ENCODE results near the gene TMPRSS13.
"Not testable (repeated sequence)": the region's sequence is repeated elsewhere in the genome, so short reads cannot be mapped to it uniquely, and the experiment has no call there.

Gene TMPRSS13

GRCh38 chr11:117929916-117930570 lies 841 bp upstream of the TMPRSS13 start:
- no peak for DNase-seq

GRCh38 chr11:117928446-117929141 lies 608 bp downstream of the TMPRSS13 start:
- no peak for DNase-seq

- no peak for DNase-seq
Measured at GRCh38 chr11:117927926-117928325, 1.3 kb downstream of the TMPRSS13 start.

- not testable (repeated sequence) for DNase-seq
Measured at GRCh38 chr11:117926166-117926565, 3.0 kb downstream of the TMPRSS13 start.

DNA sequence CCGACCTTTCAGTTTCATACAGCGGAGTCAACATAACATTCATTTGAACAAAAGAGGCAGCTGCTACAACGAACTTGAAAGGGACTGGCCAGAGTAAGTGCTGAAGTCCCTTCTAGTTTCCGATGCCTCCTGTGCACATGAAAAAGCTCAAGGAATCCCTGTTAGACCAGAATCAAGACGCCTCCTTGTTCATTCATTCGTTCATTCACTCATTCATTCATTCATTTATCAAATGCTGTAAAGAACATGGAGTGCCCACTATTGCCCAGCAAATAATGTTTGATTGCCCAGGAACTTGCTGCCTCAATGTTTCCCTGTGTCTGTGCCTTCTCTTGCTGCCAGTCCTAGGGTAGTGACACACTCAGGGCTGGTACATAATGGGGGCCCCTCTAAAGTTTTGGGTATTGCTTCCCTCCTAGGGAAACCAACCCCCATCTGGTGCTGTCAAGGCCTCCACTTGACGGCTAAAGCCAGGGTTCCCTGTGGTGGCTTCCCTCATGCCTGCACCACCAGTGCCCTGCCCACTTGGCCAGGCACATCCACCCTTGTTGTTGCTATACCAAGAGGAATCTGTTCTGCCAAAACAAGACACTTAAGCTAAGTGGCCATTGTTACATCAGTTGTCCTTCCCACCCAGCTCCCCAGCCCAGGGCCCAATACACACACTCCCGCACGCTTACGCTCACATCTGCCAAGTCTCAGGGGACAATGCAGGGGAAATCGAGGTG lies 3.8 kb downstream of the TMPRSS13 start:
- DNase-seq = no peak

DNA sequence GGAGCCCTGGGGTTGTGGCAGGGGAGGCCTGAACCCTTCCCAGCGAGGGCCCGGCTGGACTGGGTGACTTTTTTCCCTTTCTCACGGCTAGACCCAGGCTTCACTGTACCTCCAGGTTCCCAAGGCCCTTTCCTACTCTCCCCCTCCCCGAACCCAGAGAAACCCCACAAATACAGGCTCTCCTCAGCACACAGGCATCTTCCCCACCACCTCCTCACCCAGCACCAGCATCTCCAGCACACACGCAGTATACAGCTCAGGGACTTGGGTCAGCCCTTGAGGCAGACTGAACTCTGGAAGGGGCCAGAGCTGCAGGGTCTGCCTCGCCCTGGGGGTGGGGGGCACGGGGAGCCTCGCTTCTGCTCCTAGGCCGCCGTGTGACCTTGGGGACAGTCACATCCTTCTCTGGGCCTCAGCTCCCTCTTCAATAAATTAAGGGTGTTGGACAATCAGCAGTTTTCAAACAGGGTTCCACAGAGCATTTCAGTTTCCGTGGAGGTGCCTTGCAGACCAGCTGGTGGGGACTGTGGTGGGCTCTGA lies 4.5 kb downstream of the TMPRSS13 start:
- DNase-seq = no peak

DNA sequence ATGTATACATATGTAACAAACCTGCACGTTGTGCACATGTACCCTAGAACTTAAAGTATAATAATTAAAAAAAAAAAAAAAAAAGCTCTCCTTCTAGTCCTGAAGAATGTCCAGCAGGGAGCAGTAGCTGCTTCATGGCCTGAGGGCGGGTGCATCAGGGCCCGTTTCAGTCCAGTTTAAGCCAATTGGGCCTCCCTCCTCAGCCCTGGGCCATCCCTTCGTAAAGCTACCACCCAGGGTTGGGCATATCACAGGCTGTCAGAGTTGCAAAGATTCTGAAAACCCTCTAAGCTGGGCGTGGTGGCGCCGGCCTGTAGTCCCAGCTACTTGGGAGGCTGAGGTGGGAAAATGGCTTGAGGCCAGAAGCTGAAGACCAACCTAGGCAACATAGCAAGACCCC lies 5.4 kb downstream of the TMPRSS13 start:
- no peak for DNase-seq

DNA sequence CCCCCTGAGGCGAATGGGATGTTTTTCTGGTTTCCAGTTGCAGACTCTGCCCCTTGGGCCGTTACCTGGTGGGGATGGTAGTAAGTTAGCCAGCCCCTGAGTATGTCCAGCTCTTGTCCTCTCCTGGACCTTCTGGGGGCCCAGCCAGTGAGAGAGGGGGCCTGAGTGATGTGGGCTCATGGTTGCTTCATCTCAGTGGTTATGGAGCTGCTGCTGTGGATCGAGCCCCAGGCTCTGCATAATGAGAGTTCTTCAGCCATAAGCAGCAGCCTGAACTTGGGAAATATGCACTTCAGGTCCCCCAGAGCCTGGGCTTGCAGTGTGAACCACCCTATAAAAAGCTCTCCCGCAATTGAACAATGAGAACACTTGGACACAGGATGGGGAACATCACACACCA lies 5.9 kb downstream of the TMPRSS13 start:
- no peak for DNase-seq

DNA sequence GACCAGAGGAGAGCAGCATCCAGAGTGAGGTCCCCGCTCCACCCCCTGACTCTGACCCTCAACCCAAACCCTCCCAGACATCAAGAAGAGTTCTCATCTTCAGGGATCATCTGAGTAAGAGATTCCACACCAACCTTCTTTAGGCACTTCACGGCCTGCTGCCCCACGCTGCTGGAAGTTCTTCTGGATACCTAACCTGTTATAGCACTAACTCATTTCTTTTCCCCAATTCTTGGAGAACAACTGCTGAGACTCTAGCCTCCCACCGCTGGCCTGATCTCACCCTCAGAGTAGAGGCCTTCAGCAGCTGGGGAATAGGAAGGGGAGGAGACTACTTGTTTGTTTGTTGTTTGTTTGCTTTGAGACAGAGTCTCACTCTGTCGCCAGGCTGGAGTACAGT lies 7.3 kb downstream of the TMPRSS13 start:
- no peak for DNase-seq

GRCh38 chr11:117921456-117921855 lies 7.7 kb downstream of the TMPRSS13 start:
- no peak for DNase-seq

DNA sequence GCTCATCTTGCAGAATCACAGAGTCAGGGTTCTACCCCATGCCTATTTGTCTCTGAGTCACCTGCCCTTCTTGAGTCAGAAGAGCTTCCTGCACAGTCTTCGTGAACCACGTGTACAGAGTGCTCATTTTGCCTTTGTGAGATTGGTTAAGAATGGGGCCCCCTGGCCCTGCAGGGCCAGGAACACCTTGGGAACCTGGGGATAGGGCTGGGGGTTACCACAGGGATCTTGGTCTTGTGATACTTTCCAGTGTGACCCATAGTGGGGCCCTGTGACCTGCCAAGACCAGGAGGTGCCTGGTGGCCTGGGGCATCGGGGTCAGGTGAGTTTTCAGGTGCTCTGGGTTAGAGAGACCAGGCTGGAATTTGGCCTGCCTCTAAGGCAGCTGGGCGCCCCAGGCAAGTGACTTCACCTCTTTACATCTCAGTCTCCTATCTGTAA lies 9.4 kb downstream of the TMPRSS13 start:
- DNase-seq = no peak

DNA sequence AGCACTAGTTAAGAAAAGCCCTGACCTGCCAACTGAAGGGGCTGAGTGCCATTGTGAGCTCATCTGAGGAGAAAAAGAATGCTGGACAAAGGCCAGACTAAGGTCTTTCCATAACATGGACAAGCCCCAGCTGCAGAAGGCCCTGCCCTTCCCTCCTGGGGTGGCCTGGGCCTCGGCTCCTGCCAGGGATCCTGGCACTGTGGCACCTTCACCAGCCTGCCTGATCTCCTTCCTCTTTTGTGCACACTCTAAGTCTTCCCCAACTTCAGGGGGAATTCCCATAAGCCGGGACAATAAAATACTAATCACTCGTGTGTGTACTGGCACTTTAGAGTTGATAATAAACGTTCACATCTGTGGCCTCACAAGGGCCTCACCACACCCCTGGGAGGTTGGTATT lies 9.9 kb downstream of the TMPRSS13 start:
- DNase-seq = no peak

- no peak for DNase-seq
Measured at GRCh38 chr11:117918366-117919255, 10.6 kb downstream of the TMPRSS13 start.

DNA sequence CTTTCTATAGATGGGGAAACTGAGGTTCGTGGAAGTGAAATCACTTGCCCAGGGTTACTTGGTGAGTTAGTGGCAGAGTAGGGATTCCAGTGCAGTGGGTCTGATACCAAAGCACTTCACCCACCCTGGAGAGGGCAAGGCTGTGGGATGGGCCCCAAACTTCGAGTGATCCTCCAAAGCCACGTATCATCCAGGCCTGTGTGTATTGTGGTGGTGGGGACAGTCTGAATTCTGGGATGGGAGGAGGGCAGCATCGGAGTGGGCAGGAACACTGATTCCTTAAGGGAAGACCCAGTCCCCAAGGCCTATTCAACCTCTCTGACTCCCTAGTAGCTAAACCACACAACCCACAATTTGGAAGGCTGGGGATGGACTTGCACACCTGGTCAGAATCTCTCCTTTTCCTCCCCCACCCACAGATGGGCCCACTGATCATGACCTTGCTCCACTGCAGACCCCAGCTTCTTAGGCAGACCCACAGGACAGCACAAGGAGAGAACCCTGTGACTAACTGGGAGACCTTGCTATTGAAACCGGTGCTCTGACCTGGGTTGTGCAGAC lies 11.5 kb downstream of the TMPRSS13 start:
- DNase-seq = no peak

GRCh38 chr11:117916956-117917355 lies 12.2 kb downstream of the TMPRSS13 start:
- DNase-seq = no peak

GRCh38 chr11:117915672-117916235 lies 13.4 kb downstream of the TMPRSS13 start:
- no peak for DNase-seq

GRCh38 chr11:117914991-117915618 lies 14.1 kb downstream of the TMPRSS13 start:
- no peak for DNase-seq

DNA sequence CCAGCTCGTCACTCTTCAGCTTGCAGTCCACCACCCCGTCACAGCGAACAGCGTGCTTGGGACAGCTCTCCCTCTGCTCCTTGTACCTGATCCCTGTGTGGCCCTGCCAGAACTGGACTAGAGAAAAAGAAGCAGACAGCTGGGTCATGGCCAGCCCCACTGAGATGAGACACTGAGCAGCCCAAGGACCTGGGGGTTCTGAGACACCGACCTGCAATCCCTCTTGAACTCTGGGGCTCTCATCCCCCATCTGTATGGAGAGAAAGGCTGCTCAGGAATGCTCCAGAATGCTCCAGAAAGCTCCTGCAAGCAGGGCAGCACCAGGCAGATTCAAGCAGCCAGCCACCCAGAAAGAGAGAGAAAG lies 14.8 kb downstream of the TMPRSS13 start:
- no peak for DNase-seq

DNA sequence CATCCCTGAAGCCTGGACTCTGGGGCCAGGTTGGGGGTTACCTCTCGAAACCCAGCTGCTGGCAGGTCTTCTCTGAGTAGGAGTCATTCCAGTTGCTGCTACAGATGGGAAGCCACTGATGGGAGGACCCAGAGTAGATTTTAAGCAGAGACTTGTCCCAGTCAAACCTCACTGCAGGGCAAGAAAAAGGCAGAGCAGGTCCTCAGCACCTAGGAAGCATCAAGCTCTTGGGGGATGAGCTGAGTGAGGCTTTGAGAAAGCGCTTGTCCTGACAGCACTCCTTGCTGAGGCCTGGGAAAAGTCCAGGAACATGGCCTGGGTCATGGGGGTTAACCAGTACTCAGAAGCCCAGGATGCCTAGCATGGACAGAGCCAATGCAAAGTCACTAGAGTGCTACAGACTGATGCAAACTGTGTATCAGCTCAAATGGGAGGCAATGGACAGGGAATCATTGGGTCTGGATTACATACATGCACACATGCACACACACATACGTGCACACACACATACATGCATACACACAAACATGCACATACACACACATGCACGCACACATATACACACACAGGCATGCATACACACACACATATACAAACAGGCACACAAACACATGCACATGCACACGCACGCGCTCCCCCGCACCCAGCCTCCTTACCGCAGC lies 15.3 kb downstream of the TMPRSS13 start:
- no peak for DNase-seq

- DNase-seq = no peak
Measured at GRCh38 chr11:117912497-117912896, 16.7 kb downstream of the TMPRSS13 start.

- no peak for DNase-seq
Measured at GRCh38 chr11:117911694-117912093, 17.5 kb downstream of the TMPRSS13 start.

All from NCI-H748 treated with DMSO at 0.1 percent for 48 hours (cell line).